Prostate gland (tissue), 2 donors: ENCODE measurements around the gene GPR22. TPM values are rescaled to one million over a fixed set of nuclear protein-coding genes. Genes with fewer than 3 reads are reported as not detected.

Experiments
- DNase-seq: peaks from one replicate; pipeline ENCODE4 v3.0.0-alpha.2; 2019; ENCODE audit warnings: low spot score
- H3K27ac ChIP-seq, 2 donors: fragments of 200-600 bp; sonication (generic); 2 replicates each; pipeline ENCODE4 v1.5.1; 2017 to 2019
- H3K27me3 ChIP-seq: fragments of 200-600 bp; sonication (generic); replicated peaks from 2 replicates; pipeline ENCODE4 v1.5.1; 2019; ENCODE audit not compliant: insufficient read depth
- H3K36me3 ChIP-seq, 2 donors: fragments of 200-600 bp; sonication (generic); 1 replicate in 1 of 2; 2 replicates in 1 of 2; pipeline versions ENCODE4 v1.5.1 to v1.8.1; 2017 to 2019
- H3K4me1 ChIP-seq: fragments of 200-600 bp; sonication (generic); replicated peaks from 2 replicates; pipeline ENCODE4 v1.5.1; 2019
- H3K4me3 ChIP-seq, 2 donors: fragments of 200-600 bp; sonication (generic); 2 replicates each; pipeline ENCODE4 v1.5.1; 2017 to 2019
- H3K9me3 ChIP-seq: fragments of 200-600 bp; sonication (generic); 2 replicates; pipeline ENCODE4 v1.5.1; 2017
- CTCF ChIP-seq, 4 experiments: fragments of 200-600 bp in 2 of 4; fragments of 450-650 bp in 2 of 4; sonication (generic) in 2 of 4; IDR thresholded peaks; 1 replicate in 3 of 4; 2 replicates in 1 of 4; pipeline ENCODE4 v1.5.1; 2016 to 2019; ENCODE audit warnings: antibody characterized with exemption in 4 of 4, mild to moderate bottlenecking in 2 of 4, moderate library complexity in 2 of 4
- POLR2A ChIP-seq: fragments of 450-650 bp; IDR thresholded peaks from one replicate; pipeline ENCODE4 v1.6.1; 2016; ENCODE audit warnings: antibody characterized with exemption, mild to moderate bottlenecking
- POLR2AphosphoS5 ChIP-seq: sonication (generic); formaldehyde crosslinking; IDR thresholded peaks from one replicate; pipeline ENCODE4 v1.6.1; 2017; ENCODE audit warnings: antibody characterized with exemption
- WGBS: methylation state at CpG from one replicate; pipeline ENCODE4 v1.1.5; 2018; 5-methylcytosine and 5-hydroxymethylcytosine counted together
- intact Hi-C: fragments of 100-400 bp; cut with DNase I; formaldehyde crosslinking; loops from one replicate; pipeline ENCODE4 v1.14.2; 2022
- total RNA-seq, 2 donors: library from RNA; depleted of rRNA; stranded (reverse); fragments of >200 nt; gene quantifications; one replicate each; pipeline ENCODE4 v1.1.0, GENCODE V29; 2016

GPR22 gene
- total RNA-seq = not detected

DNA sequence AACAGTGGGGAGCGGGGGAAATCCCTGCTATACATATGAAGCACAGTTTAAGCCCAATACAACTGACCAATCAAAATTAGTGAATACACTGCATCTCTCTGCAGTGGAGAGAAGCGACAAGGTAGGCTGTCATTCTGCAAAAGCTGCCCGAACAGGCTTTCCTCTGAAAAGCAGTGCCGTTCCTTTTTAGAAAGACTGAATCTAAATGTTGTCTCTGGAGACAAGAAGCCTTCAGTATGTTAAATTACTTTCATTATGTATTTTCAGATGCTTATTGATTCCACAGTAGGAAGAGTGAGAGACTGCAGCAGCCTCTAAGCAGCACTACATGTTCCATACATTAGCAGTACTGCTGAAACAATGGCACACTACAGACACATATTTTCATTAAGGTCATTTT, at the start of gene GPR22:
Gene GPR22, plus strand, starts transcription at position 129 of the 400 bp plus-strand sequence. CDS start 4,004 bp downstream, outside the sequence.
- intact Hi-C loops = loop anchor here (5.0 to 10.0 kb wide), 2 partner anchors 265 to 677 kb away; no protein-coding TSS in a partner anchor
- 62% methylated on average over 4 of the region's 4 CpGs for WGBS
- DNase-seq = no peak
- no peak within 1 kb of the TSS for H3K27ac ChIP-seq
- H3K4me1 ChIP-seq = no peaks in the 10 kb centered on the region
- TF ChIP-seq POLR2A (no peak), CTCF (IDR thresholded peaks at IDR 0.05) (no peak), POLR2AphosphoS5 (no peak)
- H3K4me3 ChIP-seq = no peak within 1 kb of the TSS
- no peaks in the 10 kb centered on the region for H3K36me3 ChIP-seq
- H3K9me3 ChIP-seq = no peaks in the 10 kb centered on the region
- no peaks in the 10 kb centered on the region for H3K27me3 ChIP-seq

DNA sequence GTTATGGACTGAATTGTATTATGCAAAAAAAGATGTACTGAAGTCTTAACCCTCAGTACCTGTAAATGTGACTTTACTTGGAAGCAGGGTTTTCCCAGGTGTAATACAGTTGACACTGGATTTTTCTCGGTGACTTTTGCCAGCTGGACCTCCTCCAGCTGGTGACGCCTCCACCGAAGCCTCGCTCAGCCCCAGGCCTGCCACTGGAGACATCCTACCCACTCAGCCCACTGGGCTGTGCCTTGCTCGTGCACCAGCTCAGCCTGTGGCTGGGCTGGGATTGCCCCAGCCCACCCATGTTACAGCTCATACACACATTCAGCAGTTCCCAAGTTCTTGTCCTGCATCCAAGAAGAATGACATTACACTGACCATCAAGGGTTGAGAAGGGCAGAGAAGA, 42.4 kb upstream of the GPR22 start:
- TF ChIP-seq POLR2AphosphoS5 (no peak), POLR2A (no peak), CTCF (IDR thresholded peaks at IDR 0.05) (no peak)
- Histone ChIP-seq H3K27me3 (no peaks in the 10 kb centered on the region), H3K36me3 (no peaks in the 10 kb centered on the region), H3K9me3 (no peaks in the 10 kb centered on the region), H3K4me1 (no peaks in the 10 kb centered on the region), H3K27ac (no peak overlapping the region), H3K4me3 (no peak overlapping the region)
- 47% methylated on average over 5 of the region's 5 CpGs for WGBS
- DNase-seq = no peak
- intact Hi-C loops = no loop called here

GRCh38 chr7:107428642-107429041, 41.2 kb upstream of the GPR22 start:
- intact Hi-C loops = no loop called here
- Histone ChIP-seq H3K9me3 (no peaks in the 10 kb centered on the region), H3K4me3 (no peak overlapping the region), H3K36me3 (no peaks in the 10 kb centered on the region), H3K27ac (no peak overlapping the region), H3K4me1 (no peaks in the 10 kb centered on the region), H3K27me3 (no peaks in the 10 kb centered on the region)
- WGBS = 93% methylated on average over 1 of the region's 1 CpG
- DNase-seq = no peak
- TF ChIP-seq POLR2AphosphoS5 = no peak
- no peak for TF ChIP-seq POLR2A
- TF ChIP-seq CTCF (IDR thresholded peaks at IDR 0.05) = no peak

GRCh38 chr7:107430057-107430456, 39.8 kb upstream of the GPR22 start:
- no peak overlapping the region for H3K4me3 ChIP-seq
- no peaks in the 10 kb centered on the region for H3K4me1 ChIP-seq
- no peaks in the 10 kb centered on the region for H3K9me3 ChIP-seq
- intact Hi-C loops = no loop called here
- no peak overlapping the region for H3K27ac ChIP-seq
- no peaks in the 10 kb centered on the region for H3K36me3 ChIP-seq
- DNase-seq = no peak
- H3K27me3 ChIP-seq = no peaks in the 10 kb centered on the region
- no peak for TF ChIP-seq POLR2AphosphoS5
- TF ChIP-seq CTCF (IDR thresholded peaks at IDR 0.05) = no peak
- TF ChIP-seq POLR2A = no peak

DNA sequence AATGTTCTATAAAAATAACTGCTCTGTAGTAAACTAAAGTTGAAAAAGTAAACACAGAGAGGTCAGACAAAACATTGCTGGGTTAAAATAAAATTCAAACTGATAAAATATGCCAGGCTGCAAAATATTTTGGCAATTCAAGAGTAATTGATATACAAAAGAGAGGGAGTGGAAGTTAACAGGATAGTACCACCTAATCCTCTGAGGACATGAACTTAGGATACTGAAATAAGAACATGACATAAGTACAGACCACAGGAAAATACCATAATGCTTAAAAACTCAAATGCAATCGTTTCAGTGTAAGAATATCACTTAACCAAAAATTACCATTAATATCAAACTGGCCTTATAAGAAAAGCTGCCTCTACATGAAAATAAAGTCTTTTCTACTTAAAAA, 37.6 kb upstream of the GPR22 start:
- H3K36me3 ChIP-seq = no peaks in the 10 kb centered on the region
- H3K27me3 ChIP-seq = no peaks in the 10 kb centered on the region
- no peaks in the 10 kb centered on the region for H3K9me3 ChIP-seq
- intact Hi-C loops = no loop called here
- 91% methylated on average over 1 of the region's 1 CpG for WGBS
- TF ChIP-seq POLR2A = no peak
- no peak for DNase-seq
- H3K4me3 ChIP-seq = no peak overlapping the region
- no peak overlapping the region for H3K27ac ChIP-seq
- no peaks in the 10 kb centered on the region for H3K4me1 ChIP-seq
